Measurements from ENCODE around the gene RNF144B.

GRCh38 chr6:18400831-18401446 lies 13.8 kb downstream of the RNF144B start:
- TF ChIP-seq CTCF (IDR thresholded peaks at IDR 0.05), result no peak
- no peak for TF ChIP-seq POLR2A (IDR thresholded peaks at IDR 0.05)
- TF ChIP-seq POLR2AphosphoS5 (IDR thresholded peaks at IDR 0.05), result no peak
- no peak for TF ChIP-seq EP300 (IDR thresholded peaks at IDR 0.05)

All from gastroesophageal sphincter (tissue), 3 donors.